Lower leg skin (tissue), 4 donors: ENCODE data around the gene KXD1. TPM values are rescaled to one million over a fixed set of nuclear protein-coding genes. Genes with fewer than 3 reads are reported as not detected.

Experiments used
- DNase-seq, 2 donors: peaks; one replicate each; pipeline ENCODE4 v3.0.0-alpha.2; 2019; ENCODE audit warnings: low spot score in 2 of 2
- H3K4me3 ChIP-seq: fragments of 200-600 bp; sonication (generic); 2 replicates; pipeline ENCODE4 v1.5.1; 2017; ENCODE audit warnings: mild to moderate bottlenecking, low read depth; ENCODE audit not compliant: poor library complexity, severe bottlenecking
- CTCF ChIP-seq, 3 donors: fragments of 450-650 bp; IDR thresholded peaks; one replicate each; pipeline ENCODE4 v1.5.1; 2016; ENCODE audit warnings: antibody characterized with exemption in 3 of 3, mild to moderate bottlenecking in 3 of 3, moderate library complexity in 2 of 3
- POLR2A ChIP-seq, 2 donors: fragments of 450-650 bp; IDR thresholded peaks; one replicate each; pipeline ENCODE4 v1.6.1; 2016 to 2017; ENCODE audit warnings: antibody characterized with exemption in 2 of 2, mild to moderate bottlenecking in 1 of 2, moderate library complexity in 1 of 2
- WGBS, 2 donors: methylation state at CpG; one replicate each; pipeline ENCODE4 v1.1.5; 2018; 5-methylcytosine and 5-hydroxymethylcytosine counted together
- intact Hi-C: fragments of 100-400 bp; cut with DNase I; formaldehyde crosslinking; loops from one replicate; pipeline ENCODE4 v1.15.0; 2023; ENCODE audit warnings: low total_unique reads
- total RNA-seq, 4 donors: library from RNA; depleted of rRNA; stranded (reverse); fragments of >200 nt; gene quantifications; one replicate each; pipeline ENCODE4 v1.1.0, GENCODE V29; 2016

The KXD1 gene
- total RNA-seq, 4 donors from 2014 or later, result 61.9 to 98.5 (median 89.7) TPM

DNA sequence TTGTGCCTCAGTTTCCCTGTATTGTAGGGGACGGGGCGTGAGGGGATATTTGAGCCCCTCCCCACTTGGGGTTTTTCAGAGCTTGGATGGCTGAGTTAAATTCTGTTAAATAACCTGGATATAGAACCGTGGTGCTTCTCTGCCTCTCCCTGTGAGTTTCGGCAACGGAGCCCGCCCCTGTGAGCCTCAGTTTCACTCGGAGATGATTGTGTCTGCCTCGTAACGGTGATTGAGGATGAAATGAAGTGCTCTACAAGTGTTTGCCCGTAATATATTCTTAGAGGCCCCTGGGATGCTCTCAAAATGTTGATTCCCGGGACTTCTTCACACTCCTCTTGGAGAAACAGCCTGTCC is 509 bp downstream of the KXD1 start:
- no peak for DNase-seq
- 2 to 3% methylated on average over 11 of the region's 11 CpGs for WGBS, 2 donors
- no peak for TF ChIP-seq CTCF (IDR thresholded peaks at IDR 0.05)
- TF ChIP-seq POLR2A (IDR thresholded peaks at IDR 0.05), result no peak
- H3K4me3 ChIP-seq, result peak overlapping the region; percentile 84
- intact Hi-C loops, result no loop called here

- intact Hi-C loops, result no loop called here
- peak overlapping the region; percentile 84 for H3K4me3 ChIP-seq
- no peak for DNase-seq
- TF ChIP-seq POLR2A (IDR thresholded peaks at IDR 0.05), result no peak
- no peak for TF ChIP-seq CTCF (IDR thresholded peaks at IDR 0.05)
- WGBS, 2 donors, result 33 to 39% methylated on average over 3 of the region's 3 CpGs
Observed at GRCh38 chr19:18558604-18559003, 934 bp downstream of the KXD1 start.

DNA sequence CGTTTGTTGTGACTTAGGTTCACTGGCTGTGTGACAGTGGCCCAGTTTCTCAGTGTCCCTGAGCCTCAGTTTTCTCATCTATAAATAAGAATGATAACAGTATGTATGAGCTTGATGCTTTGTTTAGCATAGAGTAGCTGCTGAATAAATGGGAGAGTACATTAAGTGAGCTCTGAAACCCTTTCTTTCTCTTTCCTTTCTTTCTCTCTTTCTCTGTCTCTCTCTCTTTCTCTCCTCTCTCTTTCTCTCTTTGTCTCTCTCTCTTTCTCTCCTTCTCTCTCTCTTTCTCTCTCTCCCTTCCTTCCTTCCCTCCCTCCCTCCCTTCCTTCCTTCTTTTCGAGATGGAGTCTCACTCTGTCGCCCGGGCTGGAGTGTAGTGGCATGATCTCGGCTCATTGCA is 2.0 kb downstream of the KXD1 start:
- WGBS, 2 donors, result 56 to 66% methylated on average over 5 of the region's 5 CpGs
- DNase-seq, result no peak
- no peak overlapping the region for H3K4me3 ChIP-seq
- TF ChIP-seq CTCF (IDR thresholded peaks at IDR 0.05) (no peak), POLR2A (IDR thresholded peaks at IDR 0.05) (no peak)
- intact Hi-C loops, result no loop called here

DNA sequence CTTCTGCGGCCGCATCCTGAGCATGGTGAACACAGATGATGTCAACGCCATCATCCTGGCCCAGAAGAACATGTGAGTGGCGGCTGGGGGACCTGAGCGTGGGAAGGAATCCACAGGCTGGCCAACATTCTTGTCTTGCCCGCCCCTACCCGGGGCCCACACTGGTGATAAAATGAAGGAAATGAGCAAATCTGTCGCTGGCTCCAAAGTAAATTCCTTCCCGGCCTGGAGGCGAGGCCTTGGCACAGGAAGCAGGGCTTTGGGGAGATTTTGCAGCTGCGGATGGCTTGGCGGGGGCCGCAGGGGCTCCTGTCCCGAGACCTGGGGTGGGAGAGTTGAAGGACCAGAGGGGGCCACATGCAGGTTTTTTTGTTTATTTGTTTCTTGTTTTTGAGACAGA is 4.4 kb downstream of the KXD1 start:
- H3K4me3 ChIP-seq, result no peak overlapping the region
- TF ChIP-seq CTCF (IDR thresholded peaks at IDR 0.05) (no peak), POLR2A (IDR thresholded peaks at IDR 0.05) (no peak)
- intact Hi-C loops, result no loop called here
- DNase-seq, result no peak
- 60 to 62% methylated on average over 14 of the region's 14 CpGs for WGBS, 2 donors

DNA sequence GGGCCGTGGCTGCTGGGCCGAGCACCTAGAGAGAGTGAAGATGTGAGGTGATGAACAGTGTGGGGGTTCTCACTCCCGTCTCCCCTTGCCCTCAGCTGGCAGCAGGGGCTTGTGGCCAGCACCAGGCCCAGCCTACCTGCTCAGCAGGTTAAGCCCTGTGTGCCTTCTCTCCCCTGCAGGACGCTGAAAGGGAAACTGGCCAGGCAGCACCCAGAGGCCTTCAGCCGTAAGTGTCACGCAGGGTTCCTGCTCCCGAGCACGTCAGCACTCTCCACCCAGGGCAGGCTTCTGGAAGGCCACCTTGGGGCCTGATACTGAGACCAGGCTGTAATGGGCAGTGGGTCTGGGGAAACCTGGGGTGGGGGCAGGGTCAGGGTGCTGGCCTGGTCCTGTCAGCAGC is 9.3 kb downstream of the KXD1 start:
- intact Hi-C loops, result no loop called here
- H3K4me3 ChIP-seq, result no peak overlapping the region
- WGBS, 2 donors, result 87 to 95% methylated on average over 8 of the region's 8 CpGs
- no peak for DNase-seq
- no peak for TF ChIP-seq CTCF (IDR thresholded peaks at IDR 0.05)
- TF ChIP-seq POLR2A (IDR thresholded peaks at IDR 0.05), result no peak

DNA sequence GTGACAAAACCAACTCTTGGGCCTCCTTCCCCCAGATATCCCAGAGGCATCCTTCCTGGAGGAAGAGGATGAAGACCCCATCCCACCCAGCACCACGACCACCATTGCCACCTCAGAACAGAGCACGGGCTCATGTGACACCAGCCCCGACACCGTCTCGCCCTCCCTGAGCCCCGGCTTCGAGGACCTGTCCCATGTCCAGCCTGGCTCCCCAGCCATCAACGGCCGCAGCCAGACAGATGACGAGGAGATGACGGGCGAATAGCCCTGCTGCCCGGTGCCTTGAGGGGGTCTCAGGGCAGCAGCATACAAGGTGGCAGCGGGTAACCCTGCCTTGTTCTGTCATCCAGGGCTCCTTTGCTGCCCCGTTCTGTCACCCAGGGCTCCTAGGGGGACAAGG is 10.7 kb downstream of the KXD1 start:
- 91 to 93% methylated on average over 15 of the region's 15 CpGs for WGBS, 2 donors
- intact Hi-C loops, result no loop called here
- no peak for DNase-seq
- H3K4me3 ChIP-seq, result no peak overlapping the region
- TF ChIP-seq CTCF (IDR thresholded peaks at IDR 0.05) (no peak), POLR2A (IDR thresholded peaks at IDR 0.05) (no peak)
